LNCaP clone FGC (cell line): ENCODE measurements around the gene TFE3.

Experiments
- DNase-seq: peaks from one replicate; pipeline ENCODE4 v3.0.0-alpha.2; 2011; ENCODE audit warnings: low read depth
- H3K4me3 ChIP-seq: 2 replicates; pipeline ENCODE4 v1.5.1; 2011; ENCODE audit warnings: mild to moderate bottlenecking, low read depth, low read length, control low read depth
- CTCF ChIP-seq: IDR thresholded peaks from 2 replicates; pipeline ENCODE4 v1.5.1; 2012; ENCODE audit warnings: mild to moderate bottlenecking; ENCODE audit not compliant: control insufficient read depth, insufficient read depth; ENCODE audit errors: extremely low read depth

Gene TFE3

GRCh38 chrX:49060914-49061313 is 17.8 kb upstream of the TFE3 start:
- H3K4me3 ChIP-seq, result no peak overlapping the region
- DNase-seq, result no peak
- TF ChIP-seq CTCF, result no peak

GRCh38 chrX:49059681-49060085 is 16.5 kb upstream of the TFE3 start:
- DNase-seq, result no peak
- peak overlapping the region; percentile 75 for H3K4me3 ChIP-seq
- no peak for TF ChIP-seq CTCF

- DNase-seq, result no peak
- no peak for TF ChIP-seq CTCF
- peak overlapping the region; percentile 75 for H3K4me3 ChIP-seq
These were observed 16.0 kb upstream of the TFE3 start for GRCh38 chrX:49059201-49059600.

- H3K4me3 ChIP-seq, result peak within 1 kb of the TSS; percentile 75
- TF ChIP-seq CTCF, result no peak
- DNase-seq, result no peak
These were observed 15.6 kb upstream of the TFE3 start, which contains the start of gene CCDC120 for GRCh38 chrX:49058794-49059193. TSS of gene CCDC120 (plus strand) at chrX:49058999. CDS start at chrX:49062042, 3,043 bp downstream.

GRCh38 chrX:49054073-49054762 is 11.1 kb upstream of the TFE3 start:
- peak overlapping the region; percentile 48 for H3K4me3 ChIP-seq
- no peak for TF ChIP-seq CTCF

GRCh38 chrX:49053223-49054072 is 10.3 kb upstream of the TFE3 start:
- peak overlapping the region; percentile 48 for H3K4me3 ChIP-seq
- no peak for TF ChIP-seq CTCF
- no peak for DNase-seq

More at GRCh38 chrX:49054073-49054762, 11.1 kb upstream of the TFE3 start:
- DNase-seq, result no peak
